Vagina (tissue), 2 donors: ENCODE results near the gene PVALB. TPM values are rescaled to one million over a fixed set of nuclear protein-coding genes. Genes with fewer than 3 reads are reported as not detected.

Experiments
- DNase-seq, 2 donors: peaks; one replicate each; pipeline ENCODE4 v3.0.0-alpha.2; 2017; ENCODE audit errors: extremely low spot score in 2 of 2
- H3K27ac ChIP-seq: fragments of 200-600 bp; sonication (generic); one replicate; pipeline ENCODE4 v1.5.1; 2019
- H3K27me3 ChIP-seq: fragments of 200-600 bp; sonication (generic); one replicate; pipeline ENCODE4 v1.5.1; 2019
- H3K36me3 ChIP-seq, 2 donors: fragments of 200-600 bp; sonication (generic); one replicate each; pipeline ENCODE4 v1.5.1; 2017 to 2019
- H3K4me1 ChIP-seq: fragments of 200-600 bp; sonication (generic); one replicate; pipeline ENCODE4 v1.5.1; 2019
- H3K4me3 ChIP-seq, 2 donors: fragments of 200-600 bp; sonication (generic); 1 replicate in 1 of 2; 2 replicates in 1 of 2; pipeline ENCODE4 v1.5.1; 2016 to 2019
- H3K9me3 ChIP-seq: fragments of 200-600 bp; sonication (generic); one replicate; pipeline ENCODE4 v1.5.1; 2019
- POLR2A ChIP-seq, 2 donors: fragments of 450-650 bp; IDR thresholded peaks; one replicate each; pipeline ENCODE4 v1.6.1; 2017; ENCODE audit warnings: antibody characterized with exemption in 2 of 2, mild to moderate bottlenecking in 2 of 2, moderate library complexity in 2 of 2
- POLR2AphosphoS5 ChIP-seq, 2 donors: sonication (generic); formaldehyde crosslinking; IDR thresholded peaks; one replicate each; pipeline ENCODE4 v1.9.0; 2017; ENCODE audit warnings: antibody characterized with exemption in 2 of 2, mild to moderate bottlenecking in 2 of 2, low read depth in 1 of 2; ENCODE audit not compliant: insufficient read depth in 1 of 2
- intact Hi-C: fragments of 100-400 bp; cut with DNase I; formaldehyde crosslinking; loops from one replicate; pipeline ENCODE4 v1.15.1; 2023
- total RNA-seq: library from RNA; depleted of rRNA; stranded (reverse); fragments of >200 nt; gene quantifications from one replicate; pipeline ENCODE4 v1.2.3, GENCODE V29; 2016
- TF ChIP-seq, protein P1 (sequence below), 3 experiments: fragments of 450-650 bp in 2 of 3; fragments of 200-600 bp in 1 of 3; sonication (generic) in 1 of 3; IDR thresholded peaks; one replicate each; pipeline ENCODE4 v1.5.1; 2017 to 2019; ENCODE audit warnings: antibody characterized with exemption in 3 of 3, mild to moderate bottlenecking in 2 of 3, moderate library complexity in 2 of 3

Gene PVALB
- total RNA-seq, 1 donor from 2014 or later = not detected

DNA sequence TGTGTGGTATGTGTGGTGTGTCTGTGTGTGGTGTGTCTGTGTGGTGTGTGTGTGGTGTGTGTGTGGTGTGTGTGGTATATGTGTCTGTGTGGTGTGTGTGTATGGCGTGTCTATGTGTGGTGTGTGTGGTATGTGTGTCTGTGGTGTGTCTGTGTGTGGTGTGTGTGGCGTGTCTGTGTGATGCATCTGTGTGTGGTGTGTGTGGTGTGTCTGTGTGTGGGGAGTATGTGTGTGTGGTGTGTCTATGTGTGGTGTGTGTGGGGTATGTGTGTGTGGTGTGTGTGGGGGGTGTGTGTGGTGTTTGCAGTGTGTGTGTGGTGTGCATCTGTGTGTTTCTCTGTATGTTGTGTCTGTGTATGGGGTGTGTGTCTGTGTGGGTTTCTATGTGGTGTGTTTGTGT is 7.8 kb upstream of the PVALB start:
- TF ChIP-seq POLR2AphosphoS5 (IDR thresholded peaks at IDR 0.05; ENCODE audit: insufficient read depth in 1 of 2, low read depth in 1 of 2) (no peak), POLR2A (IDR thresholded peaks at IDR 0.05) (no peak)
- TF ChIP-seq, protein P1, sequence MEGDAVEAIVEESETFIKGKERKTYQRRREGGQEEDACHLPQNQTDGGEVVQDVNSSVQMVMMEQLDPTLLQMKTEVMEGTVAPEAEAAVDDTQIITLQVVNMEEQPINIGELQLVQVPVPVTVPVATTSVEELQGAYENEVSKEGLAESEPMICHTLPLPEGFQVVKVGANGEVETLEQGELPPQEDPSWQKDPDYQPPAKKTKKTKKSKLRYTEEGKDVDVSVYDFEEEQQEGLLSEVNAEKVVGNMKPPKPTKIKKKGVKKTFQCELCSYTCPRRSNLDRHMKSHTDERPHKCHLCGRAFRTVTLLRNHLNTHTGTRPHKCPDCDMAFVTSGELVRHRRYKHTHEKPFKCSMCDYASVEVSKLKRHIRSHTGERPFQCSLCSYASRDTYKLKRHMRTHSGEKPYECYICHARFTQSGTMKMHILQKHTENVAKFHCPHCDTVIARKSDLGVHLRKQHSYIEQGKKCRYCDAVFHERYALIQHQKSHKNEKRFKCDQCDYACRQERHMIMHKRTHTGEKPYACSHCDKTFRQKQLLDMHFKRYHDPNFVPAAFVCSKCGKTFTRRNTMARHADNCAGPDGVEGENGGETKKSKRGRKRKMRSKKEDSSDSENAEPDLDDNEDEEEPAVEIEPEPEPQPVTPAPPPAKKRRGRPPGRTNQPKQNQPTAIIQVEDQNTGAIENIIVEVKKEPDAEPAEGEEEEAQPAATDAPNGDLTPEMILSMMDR (IDR thresholded peaks at IDR 0.05) = no peak
- Histone ChIP-seq H3K9me3 (no peaks in the 10 kb centered on the region), H3K36me3 (no peaks in the 10 kb centered on the region), H3K27ac (no peak overlapping the region), H3K27me3 (no peaks in the 10 kb centered on the region), H3K4me1 (no peaks in the 10 kb centered on the region), H3K4me3 (no peak overlapping the region)
- intact Hi-C loops = no loop called here
- no peak for DNase-seq

DNA sequence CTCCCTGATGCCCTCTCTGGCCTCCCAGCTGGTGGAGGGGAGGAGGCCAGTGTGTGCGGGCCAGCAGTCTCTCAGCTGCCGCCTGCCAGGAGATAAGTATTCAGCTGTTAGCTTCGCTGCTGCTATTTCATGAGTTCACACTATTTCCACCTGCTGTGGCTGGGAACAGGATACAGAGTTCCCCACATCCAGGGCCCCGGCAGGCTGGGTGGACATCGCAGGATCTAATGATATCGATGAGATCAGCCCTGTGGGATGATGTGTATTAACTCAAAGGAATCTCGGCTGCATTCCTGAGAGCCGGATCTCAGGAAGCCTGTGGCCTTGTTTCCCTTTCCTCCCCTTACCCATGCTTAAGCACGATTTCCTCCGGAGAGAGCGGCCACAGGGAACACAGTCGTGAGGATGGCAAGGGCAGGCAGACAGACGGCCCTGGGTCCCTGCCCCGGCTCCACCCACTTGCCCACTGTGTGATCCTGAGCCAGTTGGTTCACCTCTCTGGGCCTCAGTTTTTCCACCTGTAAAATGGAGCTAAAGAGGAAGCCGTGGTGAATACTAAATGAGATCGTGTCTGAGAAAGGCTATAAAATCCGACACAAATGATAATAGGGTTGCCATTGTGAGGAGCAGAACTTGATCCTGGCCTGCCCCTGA is 6.5 kb upstream of the PVALB start:
- intact Hi-C loops = no loop called here

DNA sequence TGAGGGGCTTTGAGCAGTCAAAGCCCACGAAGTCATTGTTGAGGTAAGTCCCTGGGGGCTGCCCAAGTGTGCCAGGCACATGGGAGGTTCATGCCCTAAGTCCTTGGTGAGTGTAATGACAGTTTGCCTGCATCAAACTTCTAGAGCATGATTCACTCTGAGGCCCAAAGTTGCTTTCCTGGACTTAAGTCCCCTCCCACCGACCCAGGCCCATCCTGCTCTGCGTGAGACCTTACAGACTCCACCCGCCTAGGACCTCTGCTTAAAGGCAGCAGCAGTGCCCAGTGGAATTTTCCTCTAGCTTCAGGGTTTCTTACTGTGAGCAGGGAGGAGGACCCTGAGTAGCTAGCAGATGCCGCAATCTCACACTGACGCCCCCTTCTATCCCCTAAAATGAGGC is 5.7 kb upstream of the PVALB start:
- TF ChIP-seq POLR2A (IDR thresholded peaks at IDR 0.05) (no peak), POLR2AphosphoS5 (IDR thresholded peaks at IDR 0.05; ENCODE audit: insufficient read depth in 1 of 2, low read depth in 1 of 2) (no peak)
- TF ChIP-seq, protein P1 (IDR thresholded peaks at IDR 0.05) = no peak
- Histone ChIP-seq H3K36me3 (no peaks in the 10 kb centered on the region), H3K27me3 (no peaks in the 10 kb centered on the region), H3K9me3 (no peaks in the 10 kb centered on the region), H3K4me1 (no peaks in the 10 kb centered on the region), H3K4me3 (no peak overlapping the region), H3K27ac (no peak overlapping the region)
- intact Hi-C loops = no loop called here
- no peak for DNase-seq

More for the DNA sequence above, 6.5 kb upstream of the PVALB start:
- no peak overlapping the region for H3K4me3 ChIP-seq
- no peak for DNase-seq
- no peaks in the 10 kb centered on the region for H3K9me3 ChIP-seq
- H3K4me1 ChIP-seq = no peaks in the 10 kb centered on the region
- no peaks in the 10 kb centered on the region for H3K36me3 ChIP-seq
- TF ChIP-seq, protein P1 (IDR thresholded peaks at IDR 0.05) = no peak
- no peak for TF ChIP-seq POLR2A (IDR thresholded peaks at IDR 0.05)
- TF ChIP-seq POLR2AphosphoS5 (IDR thresholded peaks at IDR 0.05; ENCODE audit: insufficient read depth in 1 of 2, low read depth in 1 of 2) = no peak
- H3K27ac ChIP-seq = no peak overlapping the region
- H3K27me3 ChIP-seq = no peaks in the 10 kb centered on the region

DNA sequence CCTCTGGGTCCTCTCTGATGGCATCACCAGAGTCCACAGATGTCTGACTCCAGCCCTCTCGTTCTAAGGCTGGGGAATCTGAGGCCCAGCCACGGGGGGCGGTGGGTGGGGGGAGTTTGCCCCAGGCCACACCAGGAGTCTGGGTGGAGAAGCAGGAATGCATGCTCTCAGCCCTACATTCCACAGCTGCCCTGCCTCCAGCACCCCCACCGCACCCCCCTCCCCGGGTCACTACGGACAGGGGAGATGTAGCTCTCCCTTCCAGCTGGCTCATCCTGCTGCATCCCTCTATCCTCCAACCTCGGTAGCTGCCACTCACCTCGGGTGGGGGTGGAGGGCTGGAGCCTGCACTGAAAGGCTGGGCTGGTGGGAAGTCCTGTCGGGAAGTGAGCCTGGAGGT is 2.3 kb upstream of the PVALB start:
- no peak for DNase-seq
- Histone ChIP-seq H3K4me1 (peaks cover 13% of the 10 kb centered on the region), H3K36me3 (no peaks in the 10 kb centered on the region), H3K9me3 (no peaks in the 10 kb centered on the region), H3K4me3 (no peak overlapping the region), H3K27ac (no peak overlapping the region), H3K27me3 (peaks cover 5% of the 10 kb centered on the region)
- no peak for TF ChIP-seq POLR2A (IDR thresholded peaks at IDR 0.05)
- TF ChIP-seq, protein P1 (IDR thresholded peaks at IDR 0.05) = no peak
- TF ChIP-seq POLR2AphosphoS5 (IDR thresholded peaks at IDR 0.05; ENCODE audit: insufficient read depth in 1 of 2, low read depth in 1 of 2) = no peak
- intact Hi-C loops = no loop called here

DNA sequence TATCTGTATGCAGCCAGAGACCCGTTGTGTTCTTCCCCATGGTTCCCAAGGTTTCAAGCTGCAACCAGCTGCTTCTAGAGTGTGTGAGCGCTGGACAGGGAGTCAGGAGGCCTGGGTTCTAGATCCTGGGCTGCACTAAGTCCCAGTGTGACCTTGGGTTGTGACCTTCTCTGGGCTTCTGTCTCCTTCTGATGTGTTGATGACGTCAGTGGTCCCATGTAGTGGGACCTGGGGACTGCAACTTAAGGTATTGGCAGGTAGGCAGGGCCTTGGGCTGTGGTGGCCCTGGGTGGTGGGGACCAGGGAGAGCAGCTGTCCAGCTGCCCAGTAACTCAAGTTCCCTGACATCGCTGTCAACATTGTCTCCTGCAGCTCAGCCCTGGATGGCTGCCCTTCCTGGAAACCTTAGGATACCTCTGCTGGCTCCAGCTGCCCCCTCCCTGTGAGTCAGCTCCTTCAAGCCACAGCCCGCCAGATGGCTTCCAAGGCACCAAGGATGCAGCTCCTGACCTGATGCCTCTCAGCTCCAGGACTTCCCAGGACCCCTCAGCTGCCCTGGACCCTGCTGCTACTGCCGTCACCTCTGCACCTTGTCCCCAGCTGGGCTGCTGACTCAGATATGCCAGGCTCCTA is 1.3 kb upstream of the PVALB start:
- Histone ChIP-seq H3K4me3 (no peak overlapping the region), H3K4me1 (peaks cover 13% of the 10 kb centered on the region), H3K27me3 (peaks cover 5% of the 10 kb centered on the region), H3K36me3 (no peaks in the 10 kb centered on the region), H3K27ac (no peak overlapping the region), H3K9me3 (no peaks in the 10 kb centered on the region)
- TF ChIP-seq POLR2AphosphoS5 (IDR thresholded peaks at IDR 0.05; ENCODE audit: insufficient read depth in 1 of 2, low read depth in 1 of 2) (no peak), POLR2A (IDR thresholded peaks at IDR 0.05) (no peak)
- TF ChIP-seq, protein P1 (IDR thresholded peaks at IDR 0.05) = no peak
- intact Hi-C loops = no loop called here
- no peak for DNase-seq
